HG03060 (cell line): ENCODE measurements around the gene OPCML.

Experiments used
- ATAC-seq: cut with Tn5 transposase; IDR thresholded peaks from one replicate; pipeline ENCODE4 v1.9.1; 2021; ENCODE audit warnings: low read depth, moderate number of reproducible peaks; ENCODE audit not compliant: unreplicated experiment

OPCML gene

GRCh38 chr11:133306019-133306418 is 226.3 kb downstream of the OPCML start:
- no peak for ATAC-seq

- ATAC-seq = no peak
Measured at GRCh38 chr11:133305208-133305956, 226.9 kb downstream of the OPCML start.

GRCh38 chr11:133303262-133303661 is 229.0 kb downstream of the OPCML start:
- no peak for ATAC-seq

- ATAC-seq = no peak
Measured at GRCh38 chr11:133302056-133302455, 230.2 kb downstream of the OPCML start.

GRCh38 chr11:133300666-133301065 is 231.6 kb downstream of the OPCML start:
- no peak for ATAC-seq

GRCh38 chr11:133291780-133292179 is 240.5 kb downstream of the OPCML start:
- ATAC-seq = no peak

GRCh38 chr11:133285359-133285758 is 246.9 kb downstream of the OPCML start:
- no peak for ATAC-seq

- ATAC-seq = no peak
Measured at GRCh38 chr11:133284156-133284555, 248.1 kb downstream of the OPCML start.

- ATAC-seq = no peak
Measured at GRCh38 chr11:133277886-133278285, 254.4 kb downstream of the OPCML start.

- ATAC-seq = no peak
Measured at GRCh38 chr11:133271871-133272776, 260.2 kb downstream of the OPCML start.

GRCh38 chr11:133271206-133271605 is 261.1 kb downstream of the OPCML start:
- no peak for ATAC-seq

- ATAC-seq = peak; percentile 90
Measured at GRCh38 chr11:133269267-133269666, 263.0 kb downstream of the OPCML start.

GRCh38 chr11:133266986-133267385 is 265.3 kb downstream of the OPCML start:
- ATAC-seq = no peak

GRCh38 chr11:133265530-133266035 is 266.7 kb downstream of the OPCML start:
- no peak for ATAC-seq

- ATAC-seq = no peak
Measured at GRCh38 chr11:133263332-133263731, 269.0 kb downstream of the OPCML start.

GRCh38 chr11:133258751-133259150 is 273.6 kb downstream of the OPCML start:
- no peak for ATAC-seq

- no peak for ATAC-seq
Measured at GRCh38 chr11:133254601-133255000, 277.7 kb downstream of the OPCML start.

GRCh38 chr11:133253570-133253969 is 278.7 kb downstream of the OPCML start:
- no peak for ATAC-seq

- ATAC-seq = no peak
Measured at GRCh38 chr11:133251841-133252240, 280.5 kb downstream of the OPCML start.

GRCh38 chr11:133249530-133249929 is 282.8 kb downstream of the OPCML start:
- no peak for ATAC-seq

GRCh38 chr11:133249065-133249464 is 283.2 kb downstream of the OPCML start:
- ATAC-seq = no peak
